HG03135 (cell line): ENCODE measurements around the gene S100A7.

ENCODE experiments used
- ATAC-seq: cut with Tn5 transposase; IDR thresholded peaks from one replicate; pipeline ENCODE4 v1.9.1; 2021; ENCODE audit warnings: mild to moderate bottlenecking, moderate library complexity; ENCODE audit not compliant: unreplicated experiment

S100A7 gene

GRCh38 chr1:153460551-153460950 lies at the start of gene S100A7:
S100A7 (minus strand) TSS chr1:153460651; CDS start chr1:153459013, 1,638 bp downstream.
- ATAC-seq, result no peak

- ATAC-seq, result no peak
Observed at GRCh38 chr1:153509729-153510354, 49.4 kb upstream of the S100A7 start.

- ATAC-seq, result no peak
Observed at GRCh38 chr1:153509036-153509435, 48.6 kb upstream of the S100A7 start.

- no peak for ATAC-seq
Observed at GRCh38 chr1:153507926-153508583, 47.6 kb upstream of the S100A7 start.

GRCh38 chr1:153506831-153507413 lies 46.5 kb upstream of the S100A7 start:
- no peak for ATAC-seq

GRCh38 chr1:153506386-153506785 lies 45.9 kb upstream of the S100A7 start:
- ATAC-seq, result no peak

- no peak for ATAC-seq
Observed at GRCh38 chr1:153505576-153505975, 45.1 kb upstream of the S100A7 start.

GRCh38 chr1:153503766-153504165 lies 43.3 kb upstream of the S100A7 start:
- no peak for ATAC-seq

- no peak for ATAC-seq
Observed at GRCh38 chr1:153498746-153499145, 38.3 kb upstream of the S100A7 start.

- no peak for ATAC-seq
Observed at GRCh38 chr1:153495536-153495935, 35.1 kb upstream of the S100A7 start.

GRCh38 chr1:153494976-153495535 lies 34.6 kb upstream of the S100A7 start:
- no peak for ATAC-seq

- no peak for ATAC-seq
Observed at GRCh38 chr1:153493343-153493960, 33.0 kb upstream of the S100A7 start.

GRCh38 chr1:153490272-153491051 lies 30.0 kb upstream of the S100A7 start:
- ATAC-seq, result no peak

- ATAC-seq, result no peak
Observed at GRCh38 chr1:153488731-153489130, 28.3 kb upstream of the S100A7 start.

- ATAC-seq, result no peak
Observed at GRCh38 chr1:153487707-153488106, 27.3 kb upstream of the S100A7 start.

GRCh38 chr1:153485863-153486262 lies 25.4 kb upstream of the S100A7 start:
- ATAC-seq, result no peak

GRCh38 chr1:153483776-153484175 lies 23.3 kb upstream of the S100A7 start:
- no peak for ATAC-seq

- no peak for ATAC-seq
Observed at GRCh38 chr1:153481124-153481523, 20.7 kb upstream of the S100A7 start.

GRCh38 chr1:153478692-153479618 lies 18.5 kb upstream of the S100A7 start:
- no peak for ATAC-seq
